ENCODE measurements around the gene DIS3L2.
"Not testable (repeated sequence)": the region's sequence is repeated elsewhere in the genome, so short reads cannot be mapped to it uniquely, and the experiment has no call there.

DIS3L2 gene

DNA sequence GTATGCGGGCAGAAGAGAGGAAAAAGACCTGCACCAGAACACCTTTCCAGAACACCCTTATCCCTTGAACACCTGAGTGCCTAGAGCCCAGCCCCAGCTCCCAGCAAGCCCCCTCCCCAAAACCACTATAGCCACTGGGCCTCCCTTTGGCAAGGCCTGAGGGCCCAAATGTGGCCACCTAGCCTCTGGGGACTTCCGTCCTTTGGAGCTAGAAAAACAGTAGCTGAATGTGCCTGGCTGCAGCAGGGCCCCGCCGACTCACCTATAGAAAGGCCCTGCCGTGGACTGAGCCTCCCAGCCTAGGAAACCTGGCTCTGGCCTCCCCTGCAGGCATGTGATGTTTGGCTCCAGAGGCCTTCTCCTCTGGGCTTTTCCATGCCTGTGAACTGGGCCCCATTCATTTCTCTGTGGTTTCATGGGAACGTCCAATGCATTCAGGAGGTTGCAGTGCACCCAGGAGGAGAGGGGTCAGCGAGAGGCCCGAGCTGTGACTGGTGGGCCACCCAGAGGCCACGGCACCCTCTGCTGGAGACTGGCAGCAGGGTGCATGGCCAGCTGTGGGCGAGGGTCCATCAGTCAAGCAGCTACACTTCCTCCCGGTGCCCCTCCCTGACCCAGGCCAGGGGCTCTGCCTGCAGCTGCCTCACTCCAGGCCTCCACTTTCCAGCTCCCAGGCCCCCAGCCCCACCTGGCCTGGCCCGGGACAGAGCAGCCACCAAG, 401.7 kb downstream of the DIS3L2 start:
- peak overlapping the region; percentile 53 for H2AFZ ChIP-seq (ENCODE audit: low read length, unreplicated experiment)

GRCh38 chr2:232363784-232364615, 402.5 kb downstream of the DIS3L2 start:
- Histone ChIP-seq H2AFZ (ENCODE audit: low read length, unreplicated experiment) (peak overlapping the region; percentile 53), H3K36me3 (ENCODE audit: insufficient read depth, low read length) (no peaks in the 10 kb centered on the region), H3K4me3 (ENCODE audit: low read depth, low read length) (peak overlapping the region; percentile 7; the same call in 1 of the 2 replicates), H3K27ac (ENCODE audit: low read depth, low read length) (no peak overlapping the region), H3K79me2 (ENCODE audit: control insufficient read depth, insufficient read depth, low read length, unreplicated experiment) (no peaks in the 10 kb centered on the region), H3K4me1 (ENCODE audit: control insufficient read depth, insufficient read depth, low read length, unreplicated experiment) (peaks cover 8% of the 10 kb centered on the region), H3K27me3 (ENCODE audit: insufficient read depth, low read length) (no peaks in the 10 kb centered on the region)

More for the DNA sequence above, 401.7 kb downstream of the DIS3L2 start:
- H3K36me3 ChIP-seq (ENCODE audit: insufficient read depth, low read length); H3K27ac ChIP-seq (ENCODE audit: low read depth, low read length); H3K27me3 ChIP-seq (ENCODE audit: insufficient read depth, low read length); H3K79me2 ChIP-seq (ENCODE audit: control insufficient read depth, insufficient read depth, low read length, unreplicated experiment); H3K4me1 ChIP-seq (ENCODE audit: control insufficient read depth, insufficient read depth, low read length, unreplicated experiment); H3K4me3 ChIP-seq (ENCODE audit: low read depth, low read length): not testable (repeated sequence)

GRCh38 chr2:232364806-232365594, 403.5 kb downstream of the DIS3L2 start:
- H3K79me2 ChIP-seq (ENCODE audit: control insufficient read depth, insufficient read depth, low read length, unreplicated experiment); H3K4me1 ChIP-seq (ENCODE audit: control insufficient read depth, insufficient read depth, low read length, unreplicated experiment); H2AFZ ChIP-seq (ENCODE audit: low read length, unreplicated experiment); H3K4me3 ChIP-seq (ENCODE audit: low read depth, low read length); H3K27ac ChIP-seq (ENCODE audit: low read depth, low read length); H3K27me3 ChIP-seq (ENCODE audit: insufficient read depth, low read length); H3K36me3 ChIP-seq (ENCODE audit: insufficient read depth, low read length): not testable (repeated sequence)

DNA sequence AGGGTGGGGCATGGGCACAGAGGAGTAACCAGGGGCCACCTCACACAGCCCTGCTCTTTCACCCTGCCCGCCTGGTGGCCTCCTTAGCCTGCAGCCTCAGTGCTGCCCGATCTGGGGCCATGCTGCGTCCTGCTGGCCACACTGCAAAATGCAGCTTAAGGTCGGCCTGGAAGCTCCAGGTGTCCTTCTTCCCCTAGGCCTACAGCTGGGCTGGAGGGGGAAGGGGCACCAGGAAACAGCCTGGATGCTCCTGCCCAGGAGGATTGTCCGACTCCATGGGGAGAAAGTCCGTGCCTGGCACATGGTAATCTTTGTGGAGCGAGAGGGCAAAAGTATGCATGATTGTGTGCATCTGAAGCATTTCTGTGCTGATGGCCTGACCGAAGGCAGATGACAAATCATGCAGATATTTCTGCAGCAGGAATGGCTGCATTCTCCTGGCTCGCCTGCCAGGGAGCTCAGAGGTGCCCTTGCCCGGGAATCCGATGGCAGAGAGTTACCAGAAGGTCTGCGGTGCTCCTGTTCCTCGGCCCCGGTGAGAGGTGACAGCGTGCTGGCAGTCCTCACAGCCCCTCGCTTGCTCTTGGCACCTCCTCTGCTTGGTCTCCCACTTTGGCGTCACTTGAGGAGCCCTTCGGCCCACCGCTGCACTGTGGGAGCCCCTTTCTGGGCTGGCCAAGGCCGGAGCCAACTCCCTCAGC, 404.3 kb downstream of the DIS3L2 start:
- Histone ChIP-seq H2AFZ (ENCODE audit: low read length, unreplicated experiment) (no peak overlapping the region), H3K4me1 (ENCODE audit: control insufficient read depth, insufficient read depth, low read length, unreplicated experiment) (peaks cover 8% of the 10 kb centered on the region), H3K36me3 (ENCODE audit: insufficient read depth, low read length) (no peaks in the 10 kb centered on the region), H3K4me3 (ENCODE audit: low read depth, low read length) (no peak overlapping the region), H3K27me3 (ENCODE audit: insufficient read depth, low read length) (no peaks in the 10 kb centered on the region), H3K27ac (ENCODE audit: low read depth, low read length) (no peak overlapping the region), H3K79me2 (ENCODE audit: control insufficient read depth, insufficient read depth, low read length, unreplicated experiment) (no peaks in the 10 kb centered on the region)

GRCh38 chr2:232366461-232366860, 404.9 kb downstream of the DIS3L2 start:
- H3K4me1 ChIP-seq (ENCODE audit: control insufficient read depth, insufficient read depth, low read length, unreplicated experiment); H3K27me3 ChIP-seq (ENCODE audit: insufficient read depth, low read length); H2AFZ ChIP-seq (ENCODE audit: low read length, unreplicated experiment); H3K79me2 ChIP-seq (ENCODE audit: control insufficient read depth, insufficient read depth, low read length, unreplicated experiment); H3K4me3 ChIP-seq (ENCODE audit: low read depth, low read length); H3K27ac ChIP-seq (ENCODE audit: low read depth, low read length); H3K36me3 ChIP-seq (ENCODE audit: insufficient read depth, low read length): not testable (repeated sequence)

DNA sequence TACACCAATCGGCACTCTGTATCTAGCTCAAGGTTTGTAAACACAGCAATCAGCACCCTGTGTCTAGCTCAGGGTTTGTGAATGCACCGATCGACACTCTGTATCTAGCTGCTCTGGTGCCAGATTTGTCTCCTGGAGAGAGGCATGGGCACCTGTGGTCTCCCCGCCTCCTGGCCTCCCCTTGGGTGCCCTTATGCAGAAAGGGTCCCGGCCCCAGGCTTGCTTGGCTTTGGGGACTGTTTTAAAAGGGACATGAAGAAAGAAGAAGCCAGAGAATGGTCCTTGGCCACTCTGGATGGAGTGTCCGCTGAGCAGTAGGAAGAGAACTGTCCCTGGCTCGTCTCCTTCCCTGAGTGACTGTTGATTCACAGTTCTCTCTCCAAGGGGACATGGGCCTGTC, 405.5 kb downstream of the DIS3L2 start:
- Histone ChIP-seq H3K4me1 (ENCODE audit: control insufficient read depth, insufficient read depth, low read length, unreplicated experiment) (peaks cover 8% of the 10 kb centered on the region), H3K27me3 (ENCODE audit: insufficient read depth, low read length) (no peaks in the 10 kb centered on the region)

DNA sequence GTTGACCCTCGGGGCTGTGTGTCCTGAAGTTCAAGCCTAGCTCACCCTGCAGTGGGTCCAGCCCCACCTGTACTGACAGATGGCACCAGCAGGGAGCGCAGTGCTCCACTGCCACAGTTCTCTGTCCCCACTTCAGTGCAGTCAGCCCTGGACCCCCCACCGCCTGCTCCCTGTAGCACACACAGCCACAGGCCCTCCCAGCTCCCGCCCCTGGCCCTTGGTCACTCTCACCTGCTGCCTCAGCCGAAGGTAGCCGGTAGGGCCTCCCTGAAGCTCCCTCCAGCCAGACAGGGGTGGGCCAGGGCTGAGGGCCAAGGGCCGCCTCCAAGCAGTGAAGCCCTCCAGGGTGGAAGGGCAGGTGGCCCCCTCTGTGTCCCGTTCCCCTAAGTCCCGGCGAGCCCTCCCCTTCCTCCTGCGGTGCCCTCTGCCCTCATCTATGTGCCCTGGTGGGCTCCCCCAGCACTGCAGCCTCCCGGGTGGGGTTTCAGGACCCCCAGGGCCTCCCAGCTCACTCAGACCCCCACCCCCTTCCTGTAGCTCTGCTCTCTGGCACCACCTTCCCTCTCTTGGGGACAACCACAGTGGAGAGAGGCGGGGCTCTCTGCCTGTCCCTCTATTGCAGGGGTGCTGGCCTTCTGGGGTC, 406.2 kb downstream of the DIS3L2 start:
- Histone ChIP-seq H3K4me1 (ENCODE audit: control insufficient read depth, insufficient read depth, low read length, unreplicated experiment) (peaks cover 8% of the 10 kb centered on the region), H3K27ac (ENCODE audit: low read depth, low read length) (no peak overlapping the region), H3K4me3 (ENCODE audit: low read depth, low read length) (no peak overlapping the region), H2AFZ (ENCODE audit: low read length, unreplicated experiment) (no peak overlapping the region), H3K27me3 (ENCODE audit: insufficient read depth, low read length) (no peaks in the 10 kb centered on the region), H3K36me3 (ENCODE audit: insufficient read depth, low read length) (no peaks in the 10 kb centered on the region), H3K79me2 (ENCODE audit: control insufficient read depth, insufficient read depth, low read length, unreplicated experiment) (no peaks in the 10 kb centered on the region)

More for the DNA sequence above, 405.5 kb downstream of the DIS3L2 start:
- Histone ChIP-seq H3K27ac (ENCODE audit: low read depth, low read length) (no peak overlapping the region), H3K79me2 (ENCODE audit: control insufficient read depth, insufficient read depth, low read length, unreplicated experiment) (no peaks in the 10 kb centered on the region), H3K36me3 (ENCODE audit: insufficient read depth, low read length) (no peaks in the 10 kb centered on the region), H3K4me3 (ENCODE audit: low read depth, low read length) (no peak overlapping the region), H2AFZ (ENCODE audit: low read length, unreplicated experiment) (no peak overlapping the region)

DNA sequence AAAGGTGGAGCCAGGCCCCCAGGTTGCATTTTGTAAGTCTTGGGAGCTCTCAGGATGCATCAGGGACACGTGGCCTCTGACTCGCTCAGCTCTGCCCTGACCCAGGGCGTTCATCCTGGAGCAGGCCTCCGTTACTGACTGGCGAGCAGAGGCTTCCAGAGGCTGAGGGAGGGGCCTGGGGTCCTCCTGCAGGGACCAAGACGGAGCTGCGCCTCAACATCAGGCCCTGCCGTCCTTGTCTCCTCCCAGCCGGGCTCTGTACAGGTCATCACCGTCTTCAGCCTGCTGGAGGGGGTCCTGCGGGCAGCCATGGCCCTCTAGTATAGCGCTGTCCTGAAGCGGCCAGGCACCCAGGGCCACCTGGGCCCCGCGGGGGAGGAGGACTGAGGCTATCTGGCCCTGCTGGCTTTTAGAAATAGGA, 406.8 kb downstream of the DIS3L2 start:
- Histone ChIP-seq H3K27me3 (ENCODE audit: insufficient read depth, low read length) (no peaks in the 10 kb centered on the region), H3K27ac (ENCODE audit: low read depth, low read length) (no peak overlapping the region), H2AFZ (ENCODE audit: low read length, unreplicated experiment) (no peak overlapping the region), H3K79me2 (ENCODE audit: control insufficient read depth, insufficient read depth, low read length, unreplicated experiment) (no peaks in the 10 kb centered on the region), H3K4me3 (ENCODE audit: low read depth, low read length) (no peak overlapping the region), H3K4me1 (ENCODE audit: control insufficient read depth, insufficient read depth, low read length, unreplicated experiment) (peaks cover 8% of the 10 kb centered on the region), H3K36me3 (ENCODE audit: insufficient read depth, low read length) (no peaks in the 10 kb centered on the region)

DNA sequence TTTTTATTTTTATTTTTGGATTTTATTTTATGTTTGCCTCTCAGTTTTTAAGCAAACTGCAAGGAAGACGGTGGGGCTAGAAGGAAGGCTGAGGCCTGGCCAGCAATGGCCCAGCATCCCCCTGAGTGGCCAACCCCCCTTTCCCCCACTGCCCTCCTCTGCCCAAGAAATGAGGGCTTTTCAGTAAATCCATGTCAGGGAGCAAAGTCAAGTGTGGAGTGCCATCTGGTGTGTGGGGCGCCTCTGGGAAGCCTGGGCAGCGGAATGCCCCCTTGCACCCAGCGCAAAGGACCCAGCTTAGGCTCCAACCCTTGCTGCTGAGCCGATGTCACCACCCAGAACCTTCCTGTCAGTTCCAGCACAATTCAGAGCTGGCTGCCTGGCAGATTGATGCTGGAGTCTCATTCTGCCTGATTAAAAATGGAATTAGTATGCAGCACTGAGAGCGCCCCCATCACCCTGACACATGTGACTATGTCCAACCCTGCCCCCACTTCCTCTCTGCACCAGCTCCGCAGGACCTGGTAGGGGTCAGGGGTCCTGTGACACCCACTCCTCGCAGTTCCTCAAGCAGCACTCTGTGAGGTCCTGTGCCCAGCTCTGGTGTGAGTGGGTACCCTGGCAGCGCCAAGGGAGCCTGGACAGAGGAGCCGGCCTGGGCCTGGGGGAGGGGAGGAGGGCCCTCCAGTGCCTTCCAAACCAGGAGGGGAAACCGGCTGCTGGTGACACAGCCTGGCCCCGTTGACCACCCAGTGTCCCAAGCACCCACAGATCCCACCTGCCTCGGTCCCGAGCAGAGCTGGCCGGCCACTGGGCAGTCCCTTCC, 407.8 kb downstream of the DIS3L2 start:
- Histone ChIP-seq H3K27ac (ENCODE audit: low read depth, low read length) (no peak overlapping the region), H3K79me2 (ENCODE audit: control insufficient read depth, insufficient read depth, low read length, unreplicated experiment) (no peaks in the 10 kb centered on the region), H3K4me1 (ENCODE audit: control insufficient read depth, insufficient read depth, low read length, unreplicated experiment) (peaks cover 2% of the 10 kb centered on the region), H3K4me3 (ENCODE audit: low read depth, low read length) (no peak overlapping the region), H3K27me3 (ENCODE audit: insufficient read depth, low read length) (no peaks in the 10 kb centered on the region), H2AFZ (ENCODE audit: low read length, unreplicated experiment) (no peak overlapping the region), H3K36me3 (ENCODE audit: insufficient read depth, low read length) (no peaks in the 10 kb centered on the region)

Measured in ACC112 (cell line).